Esophagus squamous epithelium (tissue), 4 donors: ENCODE data around the gene ELOVL7.

Experiments
- POLR2A ChIP-seq, 4 donors: fragments of 450-650 bp; IDR thresholded peaks; one replicate each; pipeline ENCODE4 v1.6.1; 2017; ENCODE audit warnings: antibody characterized with exemption in 4 of 4, mild to moderate bottlenecking in 4 of 4, moderate library complexity in 3 of 4
- TF ChIP-seq, protein P1 (sequence below), 6 experiments: fragments of 450-650 bp in 4 of 6; fragments of 200-600 bp in 2 of 6; sonication (generic) in 2 of 6; IDR thresholded peaks; one replicate each; pipeline ENCODE4 v1.5.1; 2016 to 2019; ENCODE audit warnings: antibody characterized with exemption in 6 of 6, mild to moderate bottlenecking in 4 of 6, moderate library complexity in 4 of 6

DNA sequence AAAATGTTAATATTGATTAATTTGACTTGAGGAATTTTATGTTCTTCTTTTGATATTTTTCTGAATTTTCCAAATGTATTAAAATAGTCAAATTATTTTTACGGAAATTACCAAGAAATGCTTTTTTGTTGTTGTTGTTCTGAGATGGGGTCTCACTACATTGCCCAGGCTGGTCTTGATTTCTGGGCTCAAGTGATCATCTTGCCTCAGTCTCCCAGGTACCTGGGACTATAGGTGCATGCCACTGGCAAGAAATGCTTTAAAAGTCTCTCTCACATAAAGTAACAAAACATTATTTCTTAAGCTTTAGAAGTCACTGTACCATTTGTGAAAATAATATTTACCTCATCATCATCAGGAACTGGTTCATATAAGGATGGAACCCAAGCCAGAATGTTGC lies 43.0 kb upstream of the ELOVL7 start:
- TF ChIP-seq POLR2A (IDR thresholded peaks at IDR 0.05) = no peak
- TF ChIP-seq, protein P1, sequence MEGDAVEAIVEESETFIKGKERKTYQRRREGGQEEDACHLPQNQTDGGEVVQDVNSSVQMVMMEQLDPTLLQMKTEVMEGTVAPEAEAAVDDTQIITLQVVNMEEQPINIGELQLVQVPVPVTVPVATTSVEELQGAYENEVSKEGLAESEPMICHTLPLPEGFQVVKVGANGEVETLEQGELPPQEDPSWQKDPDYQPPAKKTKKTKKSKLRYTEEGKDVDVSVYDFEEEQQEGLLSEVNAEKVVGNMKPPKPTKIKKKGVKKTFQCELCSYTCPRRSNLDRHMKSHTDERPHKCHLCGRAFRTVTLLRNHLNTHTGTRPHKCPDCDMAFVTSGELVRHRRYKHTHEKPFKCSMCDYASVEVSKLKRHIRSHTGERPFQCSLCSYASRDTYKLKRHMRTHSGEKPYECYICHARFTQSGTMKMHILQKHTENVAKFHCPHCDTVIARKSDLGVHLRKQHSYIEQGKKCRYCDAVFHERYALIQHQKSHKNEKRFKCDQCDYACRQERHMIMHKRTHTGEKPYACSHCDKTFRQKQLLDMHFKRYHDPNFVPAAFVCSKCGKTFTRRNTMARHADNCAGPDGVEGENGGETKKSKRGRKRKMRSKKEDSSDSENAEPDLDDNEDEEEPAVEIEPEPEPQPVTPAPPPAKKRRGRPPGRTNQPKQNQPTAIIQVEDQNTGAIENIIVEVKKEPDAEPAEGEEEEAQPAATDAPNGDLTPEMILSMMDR (IDR thresholded peaks at IDR 0.05) = no peak
